ENCODE measurements around the gene SPEN. TPM values are rescaled to one million over a fixed set of nuclear protein-coding genes. Genes with fewer than 3 reads are reported as not detected.

The SPEN gene
- total and polyA plus RNA-seq, 2 of the 13 experiments (the other 11 are each of a cell fraction or from before 2014, with no cell fraction given) = 4.8 to 14.0 TPM

GRCh38 chr1:15834406-15835204, 12.9 kb upstream of the SPEN start (continued):
- no peak for TF ChIP-seq ETS1 (CRISPR knock-in tag; IDR thresholded peaks at IDR 0.05)
- TF ChIP-seq ZNF75D (CRISPR knock-in tag; IDR thresholded peaks at IDR 0.05; ENCODE audit: borderline replicate concordance) = no peak
- peak; percentile 58; the same call in 1 of the 2 replicates for TF ChIP-seq BORCS8-MEF2B (CRISPR knock-in tag; IDR thresholded peaks at IDR 0.05)
- TF ChIP-seq KDM2A (CRISPR knock-in tag; IDR thresholded peaks at IDR 0.05; ENCODE audit: borderline replicate concordance, low read depth) = peak; percentile 82
- TF ChIP-seq STAT5B (CRISPR knock-in tag; IDR thresholded peaks at IDR 0.05) = no peak
- TF ChIP-seq THYN1 (CRISPR knock-in tag; IDR thresholded peaks at IDR 0.05; ENCODE audit: borderline replicate concordance, low read depth) = no peak
- TF ChIP-seq ZNF543 (CRISPR knock-in tag; IDR thresholded peaks at IDR 0.05) = peak; percentile 54; the same call in 1 of the 2 replicates
- no peak for TF ChIP-seq ZNF207 (IDR thresholded peaks at IDR 0.05; ENCODE audit: borderline replicate concordance)
- TF ChIP-seq TBX3 (IDR thresholded peaks at IDR 0.05; ENCODE audit: borderline replicate concordance) = peak; percentile 71; the same call in 1 of the 2 replicates
- no peak; the same call in 1 of the 2 replicates for TF ChIP-seq ZMYM3 (CRISPR knock-in tag; IDR thresholded peaks at IDR 0.05)
- TF ChIP-seq ZNF136 (CRISPR knock-in tag; IDR thresholded peaks at IDR 0.05; ENCODE audit: low read depth) = peak; percentile 73; the same call in 1 of the 2 replicates
- TF ChIP-seq ZNF20 (CRISPR knock-in tag; IDR thresholded peaks at IDR 0.05) = no peak
- no peak for TF ChIP-seq ZNF784 (CRISPR knock-in tag; IDR thresholded peaks at IDR 0.05; ENCODE audit: borderline replicate concordance)
- TF ChIP-seq ZNF547 (CRISPR knock-in tag; IDR thresholded peaks at IDR 0.05) = peak; percentile 84; the same call in 1 of the 2 replicates
- peak; percentile 75 for TF ChIP-seq REPIN1 (CRISPR knock-in tag; IDR thresholded peaks at IDR 0.05; ENCODE audit: borderline replicate concordance, low read depth)
- peak; percentile 26; the same call in 1 of the 2 replicates for TF ChIP-seq ZNF121 (CRISPR knock-in tag; IDR thresholded peaks at IDR 0.05)
- TF ChIP-seq E2F1 (CRISPR knock-in tag; IDR thresholded peaks at IDR 0.05) = peak; percentile 58; the same call in 1 of the 2 replicates
- no peak for TF ChIP-seq ZNF546 (CRISPR knock-in tag; conservative IDR thresholded peaks at IDR 0.05)
- TF ChIP-seq ZNF124 (CRISPR knock-in tag; IDR thresholded peaks at IDR 0.05) = no peak
- no peak; the same call in none of the 2 replicates for TF ChIP-seq PAXIP1 (CRISPR knock-in tag; conservative IDR thresholded peaks at IDR 0.05)
- TF ChIP-seq NRL (CRISPR knock-in tag; IDR thresholded peaks at IDR 0.05; ENCODE audit: borderline replicate concordance) = peak; percentile 79; the same call in 1 of the 2 replicates
- no peak for TF ChIP-seq ZBTB1 (CRISPR knock-in tag; IDR thresholded peaks at IDR 0.05; ENCODE audit: borderline replicate concordance)
- no peak for TF ChIP-seq HHEX (CRISPR knock-in tag; IDR thresholded peaks at IDR 0.05)
